NCI-H69 (cell line): ENCODE data around the gene PPP1R8.

Source experiments
- DNase-seq: peaks from one replicate; lab custom pipeline; 2025; lab: John Stamatoyannopoulos, UW

PPP1R8 gene

GRCh38 chr1:27894521-27894920 is 63.9 kb downstream of the PPP1R8 start:
- no peak for DNase-seq
